Peyer's patch (tissue), 4 donors: Measurements from ENCODE around the gene DNAI1.

Experiments used
- CTCF ChIP-seq, 6 experiments: fragments of 450-650 bp in 4 of 6; fragments of 200-600 bp in 2 of 6; sonication (generic) in 1 of 6; IDR thresholded peaks; one replicate each; pipeline ENCODE4 v1.5.1; 2017 to 2019; ENCODE audit warnings: antibody characterized with exemption in 6 of 6, mild to moderate bottlenecking in 3 of 6, moderate library complexity in 1 of 6
- POLR2A ChIP-seq, 2 donors: fragments of 450-650 bp; IDR thresholded peaks; one replicate each; pipeline ENCODE4 v1.5.1; 2017; ENCODE audit warnings: antibody characterized with exemption in 2 of 2, mild to moderate bottlenecking in 2 of 2, moderate library complexity in 2 of 2

GRCh38 chr9:34560599-34561214 lies 102.1 kb downstream of the DNAI1 start:
- TF ChIP-seq CTCF (IDR thresholded peaks at IDR 0.05) (peak in 2 of 6 experiments; percentile 32 to 50), POLR2A (IDR thresholded peaks at IDR 0.05) (no peak)
